Smooth muscle cell (in vitro differentiated cells): ENCODE measurements around the gene COASY. TPM values are rescaled to one million over a fixed set of nuclear protein-coding genes. Genes with fewer than 3 reads are reported as not detected.

Experiments used
- DNase-seq: peaks from one replicate; lab custom pipeline; 2025; ENCODE audit not compliant: unreplicated experiment; lab: John Stamatoyannopoulos, UW
- H2AFZ ChIP-seq: fragments of 200-600 bp; sonication (generic); 2 replicates; pipeline ENCODE4 v1.6.0; 2016; ENCODE audit warnings: antibody characterized with exemption, low read depth, mild to moderate bottlenecking
- H3F3A ChIP-seq: fragments of 200-600 bp; sonication (generic); 2 replicates; pipeline ENCODE4 v1.6.0; 2017; ENCODE audit warnings: antibody characterized with exemption, low read depth
- H3K27ac ChIP-seq: fragments of 200-600 bp; sonication (generic); 2 replicates; pipeline ENCODE4 v1.5.1; 2016; ENCODE audit warnings: low read depth, mild to moderate bottlenecking
- H3K27me3 ChIP-seq: fragments of 200-600 bp; sonication (generic); 2 replicates; pipeline ENCODE4 v1.6.1; 2016; ENCODE audit warnings: low read depth, mild to moderate bottlenecking
- H3K36me3 ChIP-seq: fragments of 200-600 bp; sonication (generic); 2 replicates; pipeline ENCODE4 v1.5.1; 2016; ENCODE audit warnings: low read depth
- H3K4me1 ChIP-seq: fragments of 200-600 bp; sonication (generic); 2 replicates; pipeline ENCODE4 v1.5.1; 2016; ENCODE audit warnings: low read depth
- H3K4me2 ChIP-seq: fragments of 200-600 bp; sonication (generic); 2 replicates; pipeline ENCODE4 v1.6.0; 2016; ENCODE audit warnings: mild to moderate bottlenecking
- H3K4me3 ChIP-seq: fragments of 200-600 bp; sonication (generic); 2 replicates; pipeline ENCODE4 v1.5.1; 2016; ENCODE audit warnings: mild to moderate bottlenecking
- H3K79me2 ChIP-seq: fragments of 200-600 bp; sonication (generic); 2 replicates; pipeline ENCODE4 v1.6.0; 2016; ENCODE audit warnings: low read depth, mild to moderate bottlenecking
- H3K9ac ChIP-seq: fragments of 200-600 bp; sonication (generic); 2 replicates; pipeline ENCODE4 v1.6.0; 2016; ENCODE audit warnings: low read depth
- H3K9me3 ChIP-seq: fragments of 200-600 bp; sonication (generic); replicated peaks from 2 replicates; pipeline ENCODE4 v1.5.1; 2016; ENCODE audit warnings: low read depth
- H4K20me1 ChIP-seq: fragments of 200-600 bp; sonication (generic); 2 replicates; pipeline ENCODE4 v1.6.0; 2016; ENCODE audit warnings: low read depth
- CTCF ChIP-seq: fragments of 200-600 bp; sonication (generic); IDR thresholded peaks from 2 replicates; pipeline ENCODE4 v1.5.1; 2017; ENCODE audit warnings: borderline replicate concordance, mild to moderate bottlenecking, antibody characterized with exemption; ENCODE audit not compliant: insufficient read depth, poor library complexity, severe bottlenecking
- WGBS: methylation state at CpG from one replicate; pipeline ENCODE4 v1.1.7; 2016; ENCODE audit warnings: low lambda C conversion rate; 5-methylcytosine and 5-hydroxymethylcytosine counted together
- polyA plus RNA-seq: library from polyadenylated mRNA; unstranded; fragments of >200 nt; fragmentation: Nextera tagmentation; extraction: Ambion mirVana; gene quantifications from 2 replicates; pipeline ENCODE4 v1.2.1, GENCODE V29; 2016
- total RNA-seq: library from RNA; depleted of rRNA; stranded (reverse); fragments of >200 nt; gene quantifications from 2 replicates; pipeline ENCODE4 v1.2.3, GENCODE V29; 2014

COASY gene
- total and polyA plus RNA-seq, 2 experiments from 2014 or later, result 23.2 to 68.2 TPM

- no peaks in the 10 kb centered on the region for H3K4me1 ChIP-seq
- H4K20me1 ChIP-seq, result no peaks in the 10 kb centered on the region
- no peak overlapping the region for H2AFZ ChIP-seq
- no peak for DNase-seq
- no peak overlapping the region for H3K4me2 ChIP-seq
- no peak overlapping the region for H3K4me3 ChIP-seq
- H3K27ac ChIP-seq, result no peak overlapping the region
- no peaks in the 10 kb centered on the region for H3K36me3 ChIP-seq
- no peak overlapping the region for H3K9ac ChIP-seq
- no peaks in the 10 kb centered on the region for H3K27me3 ChIP-seq
- 82% methylated on average over 2 of the region's 2 CpGs for WGBS
- no peaks in the 10 kb centered on the region for H3K79me2 ChIP-seq
- H3F3A ChIP-seq, result peaks cover 17% of the 10 kb centered on the region
- no peak for TF ChIP-seq CTCF
- H3K9me3 ChIP-seq, result no peaks in the 10 kb centered on the region
These were observed 30.9 kb upstream of the COASY start for GRCh38 chr17:42530952-42531454.

- Histone ChIP-seq H3K36me3 (no peaks in the 10 kb centered on the region), H3K4me1 (no peaks in the 10 kb centered on the region), H4K20me1 (no peaks in the 10 kb centered on the region), H3K9me3 (no peaks in the 10 kb centered on the region), H3F3A (peaks cover 17% of the 10 kb centered on the region), H3K27ac (no peak overlapping the region), H3K27me3 (no peaks in the 10 kb centered on the region), H3K4me2 (peak overlapping the region; percentile 91), H3K4me3 (peak overlapping the region; percentile 69), H2AFZ (no peak overlapping the region), H3K79me2 (no peaks in the 10 kb centered on the region), H3K9ac (no peak overlapping the region)
- DNase-seq, result no peak
- WGBS, result 10% methylated on average over 59 of the region's 60 CpGs
- TF ChIP-seq CTCF, result peak; percentile 31
These were observed 30.2 kb upstream of the COASY start for GRCh38 chr17:42531455-42532354.

- H3K4me3 ChIP-seq, result peak overlapping the region; percentile 65
- no peaks in the 10 kb centered on the region for H3K4me1 ChIP-seq
- H4K20me1 ChIP-seq, result no peaks in the 10 kb centered on the region
- WGBS, result 56% methylated on average over 26 of the region's 26 CpGs
- H3F3A ChIP-seq, result peaks cover 12% of the 10 kb centered on the region
- peak overlapping the region; percentile 85 for H3K4me2 ChIP-seq
- peak overlapping the region; percentile 36 for H3K27ac ChIP-seq
- TF ChIP-seq CTCF, result no peak
- DNase-seq, result no peak
- peak overlapping the region; percentile 69 for H2AFZ ChIP-seq
- no peaks in the 10 kb centered on the region for H3K36me3 ChIP-seq
- peaks cover 5% of the 10 kb centered on the region for H3K79me2 ChIP-seq
- H3K9ac ChIP-seq, result no peak overlapping the region
- no peaks in the 10 kb centered on the region for H3K9me3 ChIP-seq
- H3K27me3 ChIP-seq, result no peaks in the 10 kb centered on the region
These were observed 26.5 kb upstream of the COASY start for GRCh38 chr17:42535155-42536047.
